HepG2 (cell line): Measurements from ENCODE around the gene CLIP2.

ENCODE experiments used
- ARNT ChIP-seq: fragments of 450-650 bp; IDR thresholded peaks from 2 replicates; pipeline ENCODE4 v1.6.1; 2017
- ZNF160 ChIP-seq: sonication (generic); formaldehyde crosslinking; IDR thresholded peaks from 2 replicates; pipeline ENCODE4 v1.8.0; 2022; ENCODE audit warnings: mild to moderate bottlenecking, inconsistent platforms, missing genetic modification reagents
- TF ChIP-seq, protein P1 (sequence below): sonication (generic); formaldehyde crosslinking; IDR thresholded peaks from 2 replicates; pipeline ENCODE4 v1.5.0; 2020; ENCODE audit warnings: mild to moderate bottlenecking, missing genetic modification reagents, moderate library complexity

DNA sequence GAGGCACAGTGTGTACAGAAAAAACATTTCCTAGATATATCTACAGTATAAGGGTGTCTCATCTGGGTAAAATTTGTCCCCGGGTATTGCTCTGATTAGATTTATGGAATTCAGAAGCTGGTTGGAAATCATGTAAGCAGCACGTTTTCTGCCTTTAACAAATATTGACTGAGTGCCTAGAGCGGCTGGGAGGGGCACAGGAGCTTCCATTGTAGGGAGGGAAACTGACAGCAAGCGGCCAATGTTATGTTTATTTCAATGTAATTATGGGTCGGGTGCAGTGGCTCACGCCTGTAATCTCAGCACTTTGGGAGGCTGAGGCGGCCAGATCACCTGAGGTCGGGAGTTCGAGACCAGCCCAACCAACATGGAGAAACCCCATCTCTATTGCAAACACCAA lies 30.6 kb upstream of the CLIP2 start:
- TF ChIP-seq, protein P1, sequence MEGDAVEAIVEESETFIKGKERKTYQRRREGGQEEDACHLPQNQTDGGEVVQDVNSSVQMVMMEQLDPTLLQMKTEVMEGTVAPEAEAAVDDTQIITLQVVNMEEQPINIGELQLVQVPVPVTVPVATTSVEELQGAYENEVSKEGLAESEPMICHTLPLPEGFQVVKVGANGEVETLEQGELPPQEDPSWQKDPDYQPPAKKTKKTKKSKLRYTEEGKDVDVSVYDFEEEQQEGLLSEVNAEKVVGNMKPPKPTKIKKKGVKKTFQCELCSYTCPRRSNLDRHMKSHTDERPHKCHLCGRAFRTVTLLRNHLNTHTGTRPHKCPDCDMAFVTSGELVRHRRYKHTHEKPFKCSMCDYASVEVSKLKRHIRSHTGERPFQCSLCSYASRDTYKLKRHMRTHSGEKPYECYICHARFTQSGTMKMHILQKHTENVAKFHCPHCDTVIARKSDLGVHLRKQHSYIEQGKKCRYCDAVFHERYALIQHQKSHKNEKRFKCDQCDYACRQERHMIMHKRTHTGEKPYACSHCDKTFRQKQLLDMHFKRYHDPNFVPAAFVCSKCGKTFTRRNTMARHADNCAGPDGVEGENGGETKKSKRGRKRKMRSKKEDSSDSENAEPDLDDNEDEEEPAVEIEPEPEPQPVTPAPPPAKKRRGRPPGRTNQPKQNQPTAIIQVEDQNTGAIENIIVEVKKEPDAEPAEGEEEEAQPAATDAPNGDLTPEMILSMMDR (CRISPR knock-in tag), result no peak
- TF ChIP-seq ZNF160 (CRISPR knock-in tag) (no peak), ARNT (no peak)
